ENCODE results near the gene AJAP1.

AJAP1 gene

DNA sequence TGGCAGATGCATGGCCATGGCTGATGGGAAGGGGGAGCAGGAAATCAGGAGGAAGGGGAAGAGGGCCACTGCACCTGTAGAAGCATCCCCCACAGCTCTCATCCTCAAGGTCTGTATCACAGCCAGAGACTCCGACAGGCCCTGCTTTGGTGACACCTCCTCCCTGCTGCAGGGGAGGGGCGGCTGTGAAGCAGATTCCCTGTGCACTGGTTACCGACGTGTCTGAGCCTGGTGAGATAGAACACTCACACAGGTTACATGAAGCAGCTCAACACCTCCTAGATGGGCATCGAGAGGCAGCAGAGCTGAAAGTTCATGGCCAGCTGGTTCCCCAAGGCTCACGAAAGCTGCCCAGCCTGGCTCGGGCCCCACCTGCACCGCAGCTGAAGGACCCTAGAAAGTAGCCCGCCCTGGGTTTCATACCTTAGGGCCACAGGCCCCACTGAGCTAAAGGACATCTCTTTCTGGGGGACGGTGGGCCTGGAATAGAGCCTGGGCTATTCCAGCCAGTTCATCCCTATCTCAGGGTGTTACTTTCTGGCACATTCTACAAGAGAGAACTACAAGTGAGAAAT, 30.2 kb upstream of the AJAP1 start:
- TF ChIP-seq, protein P1, sequence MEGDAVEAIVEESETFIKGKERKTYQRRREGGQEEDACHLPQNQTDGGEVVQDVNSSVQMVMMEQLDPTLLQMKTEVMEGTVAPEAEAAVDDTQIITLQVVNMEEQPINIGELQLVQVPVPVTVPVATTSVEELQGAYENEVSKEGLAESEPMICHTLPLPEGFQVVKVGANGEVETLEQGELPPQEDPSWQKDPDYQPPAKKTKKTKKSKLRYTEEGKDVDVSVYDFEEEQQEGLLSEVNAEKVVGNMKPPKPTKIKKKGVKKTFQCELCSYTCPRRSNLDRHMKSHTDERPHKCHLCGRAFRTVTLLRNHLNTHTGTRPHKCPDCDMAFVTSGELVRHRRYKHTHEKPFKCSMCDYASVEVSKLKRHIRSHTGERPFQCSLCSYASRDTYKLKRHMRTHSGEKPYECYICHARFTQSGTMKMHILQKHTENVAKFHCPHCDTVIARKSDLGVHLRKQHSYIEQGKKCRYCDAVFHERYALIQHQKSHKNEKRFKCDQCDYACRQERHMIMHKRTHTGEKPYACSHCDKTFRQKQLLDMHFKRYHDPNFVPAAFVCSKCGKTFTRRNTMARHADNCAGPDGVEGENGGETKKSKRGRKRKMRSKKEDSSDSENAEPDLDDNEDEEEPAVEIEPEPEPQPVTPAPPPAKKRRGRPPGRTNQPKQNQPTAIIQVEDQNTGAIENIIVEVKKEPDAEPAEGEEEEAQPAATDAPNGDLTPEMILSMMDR (IDR thresholded peaks at IDR 0.05; ENCODE audit: insufficient read depth, low read depth, low read length, missing control alignments), result no peak
- no peak overlapping the region for H3K4me3 ChIP-seq (ENCODE audit: low read length)
- no peak for DNase-seq (ENCODE audit: low read depth)

DNA sequence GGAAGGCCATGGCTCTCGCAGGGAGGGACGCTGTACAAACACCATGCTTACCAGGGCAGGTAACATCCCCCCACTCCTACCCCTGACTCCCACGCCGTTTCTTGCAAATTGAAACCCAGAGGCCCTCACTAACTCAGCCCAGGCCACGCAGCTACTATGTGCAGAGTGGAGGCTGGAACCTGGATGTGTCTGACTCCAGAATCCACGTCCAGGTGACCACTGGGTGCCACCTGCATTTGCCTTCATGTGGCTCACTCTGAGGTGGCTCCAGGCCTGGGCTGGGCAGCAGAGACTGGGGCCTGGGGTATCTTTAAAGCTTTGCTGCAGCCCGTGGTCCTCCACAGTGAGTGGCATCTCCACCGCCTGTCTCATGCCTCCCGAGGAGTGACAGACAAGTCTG, 29.6 kb upstream of the AJAP1 start:
- TF ChIP-seq, protein P1 (IDR thresholded peaks at IDR 0.05; ENCODE audit: insufficient read depth, low read depth, low read length, missing control alignments), result no peak
- no peak overlapping the region for H3K4me3 ChIP-seq (ENCODE audit: low read length)
- DNase-seq (ENCODE audit: low read depth), result no peak

DNA sequence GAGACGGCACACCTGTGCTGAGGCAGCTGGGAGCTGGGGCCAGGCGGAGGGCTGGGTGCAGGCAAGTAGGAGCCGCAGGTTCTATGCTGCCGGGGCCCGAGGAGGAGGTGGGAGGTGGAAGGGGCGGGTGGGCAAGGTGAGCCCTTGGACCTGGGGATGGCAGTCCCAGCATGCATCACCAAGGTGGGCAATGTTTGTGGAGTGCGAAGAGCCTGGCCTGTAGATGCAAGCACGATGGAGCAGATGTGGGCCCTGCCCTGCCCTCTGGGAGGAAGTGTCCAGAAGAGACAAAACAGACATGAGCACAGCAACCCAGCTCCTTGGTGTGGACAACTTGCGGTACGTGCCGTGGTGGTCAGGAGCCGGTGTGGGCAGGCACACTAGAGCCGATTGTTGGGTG, 28.3 kb upstream of the AJAP1 start:
- TF ChIP-seq, protein P1 (IDR thresholded peaks at IDR 0.05; ENCODE audit: insufficient read depth, low read depth, low read length, missing control alignments), result no peak
- H3K4me3 ChIP-seq (ENCODE audit: low read length), result no peak overlapping the region
- DNase-seq (ENCODE audit: low read depth), result no peak

DNA sequence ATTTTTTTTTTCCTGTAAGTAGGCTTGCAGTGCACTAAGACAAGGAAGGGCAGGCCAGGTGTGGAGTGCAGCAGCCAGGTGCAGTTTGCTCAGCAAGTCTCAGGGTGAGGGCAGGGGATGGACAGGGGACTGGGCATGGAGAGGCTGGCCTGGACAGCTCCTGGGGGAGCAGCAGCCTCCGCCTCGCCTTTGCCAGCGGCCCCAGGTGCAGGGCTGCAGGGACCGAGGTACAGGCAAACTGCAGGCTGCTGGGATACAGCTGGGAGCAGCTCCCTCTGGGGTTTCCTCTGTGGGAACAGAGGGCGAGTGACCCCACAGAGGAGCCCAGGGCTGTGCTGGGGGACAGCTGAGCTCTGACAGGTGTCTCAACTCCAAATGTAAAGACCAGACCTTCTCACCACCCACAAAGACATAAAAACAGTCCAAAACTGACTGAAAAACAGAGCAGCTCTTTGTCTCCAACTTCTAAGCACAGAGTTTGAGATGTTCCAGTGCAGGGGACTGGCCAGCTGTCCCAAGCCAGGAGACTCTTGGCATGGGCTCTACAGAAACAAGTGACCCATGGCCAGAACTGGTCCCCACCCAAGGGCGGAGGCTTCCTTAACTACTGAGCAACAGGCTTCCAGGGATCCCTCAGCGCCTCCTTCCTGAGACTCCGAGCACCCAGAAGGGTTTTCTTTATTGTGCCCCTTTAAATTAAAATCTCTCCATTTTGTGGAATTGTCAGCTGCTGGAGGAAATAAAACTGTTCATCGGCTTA, 27.7 kb upstream of the AJAP1 start:
- TF ChIP-seq, protein P1 (IDR thresholded peaks at IDR 0.05; ENCODE audit: insufficient read depth, low read depth, low read length, missing control alignments), result no peak
- DNase-seq (ENCODE audit: low read depth), result no peak
- no peak overlapping the region for H3K4me3 ChIP-seq (ENCODE audit: low read length)

DNA sequence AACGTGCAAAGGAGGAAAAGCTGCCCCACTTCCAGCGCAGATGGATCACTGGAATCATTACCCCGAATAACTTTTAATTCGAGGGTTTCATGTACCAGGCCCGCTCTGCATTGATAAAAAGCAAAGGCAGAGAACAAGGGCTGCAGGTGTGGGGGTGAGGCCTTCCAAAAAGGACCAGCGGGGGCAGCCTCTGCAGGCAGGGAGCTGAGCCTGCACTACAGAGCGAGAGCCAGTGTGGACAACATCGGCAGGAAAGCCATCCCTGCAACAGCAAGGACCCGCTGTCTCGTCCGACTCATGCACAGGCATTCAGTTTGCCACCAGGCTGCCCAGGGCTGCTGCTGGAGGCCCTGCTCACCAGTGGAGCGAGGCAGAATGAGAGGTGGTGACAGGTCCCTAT, 27.1 kb upstream of the AJAP1 start:
- no peak for DNase-seq (ENCODE audit: low read depth)
- H3K4me3 ChIP-seq (ENCODE audit: low read length), result no peak overlapping the region
- TF ChIP-seq, protein P1 (IDR thresholded peaks at IDR 0.05; ENCODE audit: insufficient read depth, low read depth, low read length, missing control alignments), result no peak

DNA sequence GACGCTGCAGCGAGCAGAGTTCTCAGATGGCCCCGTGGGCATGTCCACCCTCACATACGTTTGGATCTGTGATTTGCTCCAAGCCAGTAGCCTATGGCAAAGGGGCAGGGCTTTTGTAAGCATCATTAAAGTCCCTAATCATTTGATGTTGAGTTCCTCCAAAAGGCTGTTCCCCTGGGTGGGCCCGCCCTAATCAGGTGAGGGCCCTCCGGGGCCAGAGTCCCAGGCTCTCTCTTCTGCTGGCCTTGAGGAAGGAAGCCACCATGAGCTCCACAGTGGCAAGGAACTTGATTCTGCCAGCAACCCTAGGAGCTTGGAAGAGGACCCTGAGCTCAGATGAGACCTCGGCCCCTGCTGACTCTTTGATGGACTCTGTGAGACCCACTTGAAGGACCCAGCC, 25.4 kb upstream of the AJAP1 start:
- TF ChIP-seq, protein P1 (IDR thresholded peaks at IDR 0.05; ENCODE audit: insufficient read depth, low read depth, low read length, missing control alignments), result no peak
- H3K4me3 ChIP-seq (ENCODE audit: low read length), result no peak overlapping the region
- no peak for DNase-seq (ENCODE audit: low read depth)

DNA sequence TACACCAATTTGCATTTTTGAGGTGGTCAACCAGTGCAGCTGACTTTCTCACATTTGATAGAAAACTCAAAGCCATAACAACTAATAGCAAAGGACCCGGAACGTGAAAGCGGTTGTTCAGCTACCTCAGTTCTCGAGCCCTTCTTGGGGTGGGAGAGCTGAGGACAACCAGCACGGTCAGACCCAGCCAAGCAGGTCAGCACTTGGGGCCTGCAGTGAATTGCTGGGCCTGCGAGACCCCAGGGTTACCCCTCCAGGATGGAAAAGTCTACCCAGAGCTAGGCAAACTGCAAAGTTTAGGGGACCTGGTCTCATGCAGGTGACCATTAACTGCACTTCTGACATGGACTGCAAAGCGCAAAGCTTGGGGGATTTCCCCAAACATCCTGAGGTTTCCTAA, 23.8 kb upstream of the AJAP1 start:
- no peak for DNase-seq (ENCODE audit: low read depth)
- TF ChIP-seq, protein P1 (IDR thresholded peaks at IDR 0.05; ENCODE audit: insufficient read depth, low read depth, low read length, missing control alignments), result no peak
- H3K4me3 ChIP-seq (ENCODE audit: low read length), result no peak overlapping the region

All from epithelial cell of esophagus (primary cell).